Measurements from ENCODE around the gene MINDY4.

Gene MINDY4

DNA sequence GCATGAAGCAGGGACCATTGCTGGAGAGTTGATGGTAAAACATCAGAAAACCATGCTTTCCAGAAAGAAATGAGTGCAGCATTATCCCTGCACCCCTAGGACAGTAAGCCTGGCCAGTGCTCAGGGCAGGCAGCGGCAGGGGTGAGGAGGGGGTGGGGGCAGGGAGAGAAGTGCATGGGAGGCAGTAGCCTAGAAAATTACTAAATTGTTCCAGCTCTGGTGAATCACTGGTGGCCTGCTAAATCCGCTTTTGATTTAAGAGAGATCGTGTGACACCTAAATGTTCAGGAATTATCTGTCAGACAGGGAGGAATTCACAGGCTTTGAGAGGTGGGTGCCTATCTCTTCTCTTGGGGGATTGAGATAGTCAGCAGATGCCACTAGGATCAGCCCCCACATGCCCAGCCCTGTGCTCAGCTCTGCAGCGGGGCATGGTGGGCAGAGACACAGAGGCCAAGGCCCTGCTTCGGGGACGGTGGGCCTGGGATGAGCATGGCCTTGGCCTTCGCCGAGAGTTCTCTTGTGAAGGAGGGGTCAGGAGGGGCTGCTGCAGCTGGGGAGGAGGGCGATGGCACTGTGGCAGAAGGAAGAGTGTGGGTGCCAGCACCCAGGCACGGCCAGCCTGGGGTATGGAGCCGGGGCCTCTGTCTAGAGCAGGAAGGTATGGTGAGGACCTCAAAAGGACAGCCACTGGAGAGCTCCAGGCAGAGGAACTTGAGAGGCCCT, 135.5 kb downstream of the MINDY4 start:
- no peak for DNase-seq

GRCh38 chr7:30907527-30908267, 136.5 kb downstream of the MINDY4 start:
- DNase-seq, result no peak

DNA sequence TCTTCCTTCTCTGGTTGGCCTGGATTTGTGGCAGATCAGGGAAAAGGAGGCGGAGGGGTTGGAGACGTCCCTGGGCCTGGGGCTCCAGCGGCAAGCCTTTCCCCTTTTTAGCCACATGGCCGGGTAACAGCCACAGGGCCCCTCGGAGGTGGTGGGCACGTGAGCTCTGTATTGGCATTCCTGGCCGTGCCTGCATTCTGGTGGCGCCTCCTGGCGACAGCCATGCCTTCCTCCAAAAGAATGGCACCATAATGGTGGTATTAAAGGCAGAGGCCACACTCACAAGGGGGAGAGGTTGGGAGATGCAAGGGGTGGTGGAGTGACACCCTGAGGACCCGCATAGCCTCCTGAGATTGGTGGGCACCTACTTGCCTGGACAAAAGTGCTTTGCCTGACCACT, 137.5 kb downstream of the MINDY4 start:
- no peak for DNase-seq

GRCh38 chr7:30909431-30909830, 138.2 kb downstream of the MINDY4 start:
- DNase-seq, result no peak

- DNase-seq, result no peak
Measured at GRCh38 chr7:30910411-30911073, 139.3 kb downstream of the MINDY4 start.

DNA sequence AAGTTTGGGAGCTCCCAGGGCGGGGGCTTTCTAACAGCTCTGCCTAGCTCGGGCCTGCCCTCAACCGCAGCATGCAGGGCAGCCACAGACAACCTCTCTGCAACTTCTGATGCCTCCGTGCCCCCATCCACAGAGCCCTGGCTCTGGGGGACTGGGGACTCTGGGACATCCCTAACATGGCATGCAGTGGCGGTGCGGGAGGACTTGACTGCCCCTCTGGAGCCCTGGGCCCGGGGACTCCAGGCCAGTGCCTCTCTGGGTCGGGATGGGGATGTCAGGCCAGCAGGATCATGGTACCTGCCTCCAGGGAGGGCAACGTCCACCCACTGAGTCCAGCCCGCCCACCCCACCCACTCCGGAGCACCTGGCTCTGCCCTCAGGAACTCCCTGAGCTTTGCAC, 139.9 kb downstream of the MINDY4 start:
- DNase-seq, result no peak

DNA sequence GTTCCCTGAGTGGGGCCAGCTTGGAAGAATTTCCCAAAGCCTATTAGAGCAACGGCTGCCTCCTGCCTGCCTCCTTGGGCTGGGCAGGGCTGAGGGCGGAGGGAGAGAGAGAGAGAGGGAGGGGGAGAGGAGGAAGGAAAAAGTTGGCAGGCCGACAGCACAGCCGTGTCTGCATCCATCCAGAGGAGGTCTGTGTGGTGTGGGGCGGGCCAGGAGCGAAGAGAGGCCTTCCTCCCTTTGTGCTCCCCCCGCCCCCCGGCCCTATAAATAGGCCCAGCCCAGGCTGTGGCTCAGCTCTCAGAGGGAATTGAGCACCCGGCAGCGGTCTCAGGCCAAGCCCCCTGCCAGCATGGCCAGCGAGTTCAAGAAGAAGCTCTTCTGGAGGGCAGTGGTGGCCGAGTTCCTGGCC, 140.3 kb downstream of the MINDY4 start, which contains the start of gene AQP1:
Gene AQP1, plus strand, starts transcription at position 293 of the 409 bp plus-strand sequence. Its CDS starts 57 bp downstream, at position 350.
- no peak for DNase-seq

GRCh38 chr7:30912021-30912730, 141.0 kb downstream of the MINDY4 start:
- no peak for DNase-seq

GRCh38 chr7:30912731-30912985, 141.4 kb downstream of the MINDY4 start:
- no peak for DNase-seq

DNA sequence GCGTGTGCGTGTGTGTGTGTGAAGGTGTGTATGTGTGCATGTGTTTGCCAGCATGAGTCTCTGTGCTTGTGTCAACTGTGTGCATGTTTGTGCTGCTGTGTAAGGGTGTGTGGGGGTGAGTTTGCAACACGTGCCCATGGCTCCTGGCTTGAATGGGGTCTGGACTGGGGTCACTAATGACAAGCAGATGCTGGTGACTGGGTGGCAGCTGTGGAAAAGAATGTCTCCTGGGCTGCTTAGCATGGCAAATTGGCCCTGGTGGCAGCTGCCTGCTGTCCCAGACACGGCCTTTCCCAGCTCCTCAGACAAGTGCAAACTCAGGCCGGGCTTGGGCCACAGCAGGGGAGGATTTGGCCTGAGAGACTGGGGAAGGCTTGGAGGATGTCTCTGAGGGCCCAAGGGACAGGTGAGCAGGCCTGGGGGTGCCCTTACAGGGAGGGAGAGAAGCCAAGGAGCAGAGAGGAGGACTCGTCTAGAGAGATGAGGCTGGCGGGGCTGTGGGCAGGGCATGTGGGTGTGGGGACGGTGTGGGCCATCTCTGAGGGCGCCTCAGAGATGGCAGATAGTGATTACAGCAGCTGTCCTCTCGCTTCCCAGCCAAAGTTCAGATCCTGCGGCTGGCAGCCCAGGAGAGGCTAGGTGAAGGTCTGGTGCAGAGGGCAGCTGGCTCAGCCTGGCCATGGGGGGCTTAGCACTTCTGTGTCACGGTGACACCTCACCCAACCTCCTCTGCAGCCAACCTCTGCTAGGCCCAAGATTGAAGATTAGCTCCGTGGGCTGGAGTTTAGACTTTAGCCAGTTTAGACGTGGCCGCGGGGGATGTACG, 142.0 kb downstream of the MINDY4 start:
- no peak for DNase-seq

DNA sequence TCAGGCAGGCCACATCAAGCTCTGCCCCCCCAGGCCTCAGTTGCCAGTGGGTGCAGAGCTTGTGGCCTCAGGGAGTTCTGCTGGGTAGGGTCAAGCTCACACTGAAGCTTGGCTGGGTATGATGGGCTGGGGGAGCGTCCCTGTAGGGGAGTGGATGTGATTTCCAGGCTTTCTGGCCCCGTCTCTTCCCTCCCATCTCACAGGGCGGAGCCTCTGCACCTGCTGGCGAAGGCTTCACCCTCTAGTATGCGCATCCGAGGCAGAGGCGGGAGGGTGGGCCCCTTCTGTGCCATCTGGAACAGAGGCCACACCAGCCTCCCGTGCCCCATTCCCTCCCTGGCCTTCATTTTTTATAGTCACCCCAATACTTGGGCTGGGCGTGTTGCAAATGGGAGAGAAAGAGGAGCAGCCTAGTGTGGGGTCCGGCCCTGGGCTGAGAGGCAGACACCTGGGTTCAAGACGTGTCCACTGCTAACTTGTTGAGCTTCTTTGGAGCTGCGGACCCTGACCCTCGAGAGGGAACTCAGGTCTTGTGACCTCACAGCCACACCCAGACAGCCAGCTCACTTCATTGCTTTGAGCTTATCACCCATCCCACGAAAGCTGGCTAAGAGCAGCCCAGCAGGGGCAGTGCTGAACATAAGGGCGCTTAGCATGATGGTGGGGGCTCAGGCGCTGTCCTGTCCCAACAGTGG, 142.8 kb downstream of the MINDY4 start:
- DNase-seq, result no peak

GRCh38 chr7:30914596-30914995, 143.4 kb downstream of the MINDY4 start:
- DNase-seq, result no peak

GRCh38 chr7:30915005-30915601, 143.9 kb downstream of the MINDY4 start:
- DNase-seq, result no peak

- DNase-seq, result no peak
Measured at GRCh38 chr7:30915751-30916150, 144.5 kb downstream of the MINDY4 start.

DNA sequence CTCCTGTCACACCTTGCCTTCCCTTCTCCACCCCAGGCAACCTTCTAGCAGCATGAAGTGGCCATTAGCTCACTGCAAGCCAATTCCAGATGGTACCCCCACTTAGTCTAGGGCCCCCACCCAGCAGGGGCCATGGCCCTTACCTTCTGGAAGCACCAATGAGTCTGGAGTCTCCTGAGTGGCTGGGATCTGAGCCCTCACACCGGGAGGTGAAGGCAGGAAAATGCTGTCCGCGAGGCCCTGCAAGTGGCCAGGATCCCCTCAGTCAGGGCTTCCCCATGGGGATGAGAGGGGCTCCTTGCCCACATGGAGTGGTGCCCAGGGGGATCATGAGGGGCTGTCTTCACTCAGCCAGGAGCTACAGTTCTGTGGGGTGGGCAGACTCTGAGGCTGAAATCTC, 145.0 kb downstream of the MINDY4 start:
- DNase-seq, result no peak

DNA sequence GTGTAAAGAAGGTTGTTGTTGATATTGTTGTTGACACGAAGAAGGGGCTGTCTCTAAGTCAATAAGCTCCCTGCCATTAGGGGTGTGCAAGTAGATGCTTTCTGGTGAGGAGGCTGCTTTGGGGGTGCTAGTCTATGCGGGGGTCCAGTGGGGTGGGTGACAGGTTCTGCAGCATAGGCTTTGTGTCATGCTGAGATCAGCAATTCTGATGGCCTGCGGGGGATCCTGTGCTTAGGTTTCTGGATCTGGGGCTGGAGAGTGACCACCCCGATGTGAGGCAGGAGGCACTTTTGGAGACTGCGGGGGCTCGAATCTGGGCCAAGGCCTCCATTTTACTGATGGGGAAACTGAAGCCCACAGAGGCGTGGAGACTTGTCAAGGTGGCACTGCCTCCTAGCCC, 145.6 kb downstream of the MINDY4 start:
- no peak for DNase-seq

GRCh38 chr7:30917216-30917893, 146.1 kb downstream of the MINDY4 start:
- DNase-seq, result no peak

DNA sequence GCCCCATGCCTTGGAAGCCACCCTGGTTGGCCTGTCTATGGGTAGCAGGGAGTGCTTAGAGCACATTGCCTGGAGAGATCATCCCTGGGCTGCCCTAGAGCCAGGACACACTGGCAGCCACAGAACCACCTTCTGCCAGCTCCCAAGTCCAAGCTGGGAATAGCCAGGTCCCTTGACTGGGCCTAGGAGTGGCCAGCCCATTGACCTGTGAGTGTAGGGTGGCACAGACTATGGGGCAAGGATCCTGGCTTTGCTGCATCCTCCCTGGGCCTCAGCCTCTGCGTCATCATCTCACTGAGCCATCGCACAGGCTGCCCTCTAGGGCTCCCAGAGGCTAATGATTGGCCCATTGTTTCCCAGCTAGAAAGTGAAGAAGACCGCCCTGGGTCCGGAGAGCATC, 147.5 kb downstream of the MINDY4 start:
- DNase-seq, result no peak

GRCh38 chr7:30920021-30920583, 148.9 kb downstream of the MINDY4 start:
- DNase-seq, result no peak
